ENCODE data around the gene PTPRK.

GRCh38 chr6:128365520-128366160 is 154.8 kb downstream of the PTPRK start:
- TF ChIP-seq CTCF (IDR thresholded peaks at IDR 0.05 in 4 of 5, conservative IDR thresholded peaks at IDR 0.05 in 1 of 5) = no peak
- TF ChIP-seq POLR2A (IDR thresholded peaks at IDR 0.05) = no peak
